H9 (cell line): Measurements from ENCODE around the gene TMEM235. TPM values are rescaled to one million over a fixed set of nuclear protein-coding genes. Genes with fewer than 3 reads are reported as not detected.

Experiments
- DNase-seq: peaks from one replicate; pipeline ENCODE4 v3.0.0-alpha.2; 2017
- H2AFZ ChIP-seq: one replicate; pipeline ENCODE4 v1.6.1; 2013; ENCODE audit warnings: mild to moderate bottlenecking, low read length, control low read depth, moderate library complexity
- H2AK5ac ChIP-seq: 2 replicates; pipeline ENCODE4 v1.6.1; 2013; ENCODE audit warnings: low read length, control low read depth, mixed read lengths; ENCODE audit not compliant: insufficient read length
- H2BK120ac ChIP-seq: one replicate; pipeline ENCODE4 v1.6.1; 2013; ENCODE audit warnings: low read depth, mild to moderate bottlenecking, low read length, control low read depth, inconsistent platforms; ENCODE audit not compliant: poor library complexity, severe bottlenecking
- H2BK12ac ChIP-seq: 2 replicates; pipeline ENCODE4 v1.6.1; 2013; ENCODE audit warnings: low read length, control low read depth, mixed read lengths, low read depth; ENCODE audit not compliant: insufficient read length
- H2BK15ac ChIP-seq: 2 replicates; pipeline ENCODE4 v1.6.1; 2013; ENCODE audit warnings: low read depth, low read length, control low read depth
- H2BK20ac ChIP-seq: one replicate; pipeline ENCODE4 v1.6.1; 2013; ENCODE audit warnings: low read depth, mild to moderate bottlenecking, low read length, control low read depth, inconsistent platforms; ENCODE audit not compliant: poor library complexity, severe bottlenecking
- H2BK5ac ChIP-seq: 2 replicates; pipeline ENCODE4 v1.6.1; 2013; ENCODE audit warnings: low read length, control low read depth, mixed read lengths; ENCODE audit not compliant: insufficient read length
- H3K14ac ChIP-seq: 2 replicates; pipeline ENCODE4 v1.6.1; 2013; ENCODE audit warnings: low read length, control low read depth; ENCODE audit not compliant: insufficient read depth
- H3K18ac ChIP-seq: 2 replicates; pipeline ENCODE4 v1.6.1; 2013; ENCODE audit warnings: low read depth, mild to moderate bottlenecking, mixed read lengths, low read length, control low read depth; ENCODE audit not compliant: insufficient read length
- H3K23ac ChIP-seq: 2 replicates; pipeline ENCODE4 v1.6.1; 2013; ENCODE audit warnings: low read length, control low read depth, mixed read lengths, low read depth; ENCODE audit not compliant: insufficient read length
- H3K23me2 ChIP-seq: 2 replicates; pipeline ENCODE4 v1.6.1; 2013; ENCODE audit warnings: low read depth, mild to moderate bottlenecking, mixed read lengths, low read length, control low read depth; ENCODE audit not compliant: insufficient read length, poor library complexity, severe bottlenecking
- H3K27ac ChIP-seq: 2 replicates; pipeline ENCODE4 v1.5.1; 2013; ENCODE audit warnings: low read length, control low read depth, mixed read lengths, low read depth; ENCODE audit not compliant: insufficient read length
- H3K27me3 ChIP-seq: 2 replicates; pipeline ENCODE4 v1.6.1; 2013; ENCODE audit warnings: low read length, control low read depth, inconsistent platforms; ENCODE audit not compliant: insufficient read depth
- H3K4ac ChIP-seq: 2 replicates; pipeline ENCODE4 v1.6.1; 2013; ENCODE audit warnings: low read depth, mild to moderate bottlenecking, control low read depth, inconsistent platforms, low read length, moderate library complexity
- H3K4me1 ChIP-seq: 2 replicates; pipeline ENCODE4 v1.6.1; 2013; ENCODE audit warnings: low read length, control low read depth, inconsistent platforms; ENCODE audit not compliant: insufficient read depth
- H3K4me2 ChIP-seq: 2 replicates; pipeline ENCODE4 v1.6.1; 2013; ENCODE audit warnings: low read length, control low read depth, mixed read lengths; ENCODE audit not compliant: insufficient read length, insufficient read depth
- H3K56ac ChIP-seq: 2 replicates; pipeline ENCODE4 v1.6.1; 2013; ENCODE audit warnings: low read depth, mild to moderate bottlenecking, mixed read lengths, low read length, control low read depth; ENCODE audit not compliant: insufficient read length
- H3K79me1 ChIP-seq: 2 replicates; pipeline ENCODE4 v1.6.1; 2013; ENCODE audit warnings: low read depth, mild to moderate bottlenecking, moderate library complexity, low read length, control low read depth, inconsistent platforms; ENCODE audit not compliant: insufficient read depth, poor library complexity, severe bottlenecking
- H3K79me2 ChIP-seq: 2 replicates; pipeline ENCODE4 v1.6.1; 2013; ENCODE audit warnings: low read length, control low read depth, inconsistent platforms; ENCODE audit not compliant: insufficient read depth
- H3K9ac ChIP-seq: 2 replicates; pipeline ENCODE4 v1.6.1; 2013; ENCODE audit warnings: low read length, control low read depth, mixed read lengths; ENCODE audit not compliant: insufficient read length; ENCODE audit errors: extremely low read depth
- H3K9me3 ChIP-seq: one replicate; pipeline ENCODE4 v1.6.1; 2013; ENCODE audit warnings: low read depth, low read length, inconsistent platforms; ENCODE audit not compliant: control insufficient read depth
- H3T11ph ChIP-seq: one replicate; pipeline ENCODE4 v1.6.1; 2013; ENCODE audit warnings: mild to moderate bottlenecking, low read length, control low read depth, inconsistent platforms
- H4K20me1 ChIP-seq: one replicate; pipeline ENCODE4 v1.6.1; 2013; ENCODE audit not compliant: control insufficient read depth, insufficient read length, insufficient read depth
- H4K5ac ChIP-seq: 2 replicates; pipeline ENCODE4 v1.6.1; 2013; ENCODE audit warnings: low read depth, mild to moderate bottlenecking, mixed read lengths, low read length, control low read depth; ENCODE audit not compliant: insufficient read length
- H4K8ac ChIP-seq: replicated peaks from 2 replicates; pipeline ENCODE4 v1.6.1; 2013; ENCODE audit warnings: low read length, control low read depth, mixed read lengths, low read depth; ENCODE audit not compliant: insufficient read length
- H4K91ac ChIP-seq: 2 replicates; pipeline ENCODE4 v1.6.1; 2013; ENCODE audit warnings: low read depth, mild to moderate bottlenecking, moderate library complexity, mixed read lengths, low read length, control low read depth; ENCODE audit not compliant: insufficient read length
- H3K27ac Mint-ChIP-seq, 3 experiments: 2 replicates in 2 of 3; 3 replicates in 1 of 3; pipeline ENCODE4 v1.8.0; 2020 to 2021; ENCODE audit warnings: mixed read lengths in 3 of 3, mild to moderate bottlenecking in 1 of 3, moderate library complexity in 1 of 3
- H3K27me3 Mint-ChIP-seq: 2 replicates; pipeline ENCODE4 v1.8.0; 2021; ENCODE audit warnings: low read depth, mild to moderate bottlenecking, moderate library complexity, mixed read lengths
- H3K36me3 Mint-ChIP-seq, 3 experiments: 2 replicates in 2 of 3; 3 replicates in 1 of 3; pipeline ENCODE4 v1.8.0; 2020 to 2021; ENCODE audit warnings: low read depth in 3 of 3, mixed read lengths in 3 of 3; ENCODE audit not compliant: insufficient read depth in 1 of 3
- H3K4me1 Mint-ChIP-seq, 2 experiments: 2 replicates each; pipeline ENCODE4 v1.8.0; 2020; ENCODE audit warnings: mixed read lengths in 2 of 2
- H3K4me3 Mint-ChIP-seq, 2 experiments: 2 replicates in 1 of 2; 3 replicates in 1 of 2; pipeline ENCODE4 v1.8.0; 2020 to 2021; ENCODE audit warnings: mild to moderate bottlenecking in 2 of 2, mixed read lengths in 2 of 2, moderate library complexity in 1 of 2
- H3K9me3 Mint-ChIP-seq, 2 experiments: 2 replicates in 1 of 2; 3 replicates in 1 of 2; pipeline ENCODE4 v1.8.0; 2020; ENCODE audit warnings: mild to moderate bottlenecking in 2 of 2, mixed read lengths in 2 of 2, moderate library complexity in 1 of 2
- CTCF ChIP-seq: fragments of 200-600 bp; sonication (generic); conservative IDR thresholded peaks from 3 replicates; pipeline ENCODE4 v1.8.0; 2021; ENCODE audit warnings: antibody characterized with exemption, mild to moderate bottlenecking
- WGBS: extraction: QIAGEN DNeasy Blood & Tissue Kit; methylation state at CpG from one replicate; pipeline ENCODE4 v1.1.7; 2013; ENCODE audit warnings: missing lambda C conversion rate, low lambda C conversion rate, mixed read lengths; ENCODE audit not compliant: insufficient read length; ENCODE audit errors: extremely low coverage; 5-methylcytosine and 5-hydroxymethylcytosine counted together
- total RNA-seq: library from RNA; stranded (reverse); gene quantifications from 2 replicates; pipeline ENCODE4 v1.2.1, GENCODE V29; 2021

Gene TMEM235
- total RNA-seq, 1 experiment from 2014 or later: 0.28 TPM

- Histone ChIP-seq H3K14ac (no peak overlapping the region), H3K23ac (no peak overlapping the region), H3K27me3 (no peaks in the 10 kb centered on the region), H3K27ac (no peak overlapping the region), H4K20me1 (no peaks in the 10 kb centered on the region), H3K79me2 (no peaks in the 10 kb centered on the region), H3K18ac (no peak overlapping the region), H2AK5ac (no peak overlapping the region), H2BK12ac (no peak overlapping the region), H3K4ac (no peak overlapping the region), H3T11ph (no peak overlapping the region), H2BK20ac (no peak overlapping the region), H2BK15ac (no peak overlapping the region), H2AFZ (no peak overlapping the region), H3K56ac (no peak overlapping the region), H3K4me2 (no peak overlapping the region), H3K4me1 (peaks cover 3% of the 10 kb centered on the region; the same call in 1 of the 2 replicates), H4K5ac (no peak overlapping the region), H4K8ac (no peak overlapping the region), H4K91ac (no peak overlapping the region), H2BK5ac (no peak overlapping the region), H3K9ac (no peak overlapping the region), H3K9me3 (no peaks in the 10 kb centered on the region), H2BK120ac (no peak overlapping the region), H3K23me2 (no peaks in the 10 kb centered on the region), H3K79me1 (no peaks in the 10 kb centered on the region)
- no CpG with 5 or more reads among the region's 18 CpGs for WGBS
- no peak overlapping the region for H3K4me3 Mint-ChIP-seq
- H3K27me3 Mint-ChIP-seq: peaks cover 1% of the 10 kb centered on the region; the same call in 1 of the 2 replicates
- no peaks in the 10 kb centered on the region for H3K36me3 Mint-ChIP-seq
- no peak overlapping the region for H3K27ac Mint-ChIP-seq
- peaks cover 17 to 42% of the 10 kb centered on the region in 2 experiments for H3K4me1 Mint-ChIP-seq
- DNase-seq: no peak
- H3K9me3 Mint-ChIP-seq: peaks cover 0 to 3% of the 10 kb centered on the region in 2 experiments; a peak in 1 of 5 replicates
- TF ChIP-seq CTCF: no peak
These were observed 25.5 kb downstream of the TMEM235 start for GRCh38 chr17:78256707-78257591.
